Kidney (tissue), 14 donors: ENCODE results near the gene PPDPF. TPM values are rescaled to one million over a fixed set of nuclear protein-coding genes. Genes with fewer than 3 reads are reported as not detected.

Source experiments
- DNase-seq, 5 donors: peaks; one replicate each; pipeline ENCODE4 v3.0.0-alpha.2; 2013 to 2020
- FAIRE-seq: peaks from 2 replicates; lab custom pipeline; 2012; peaks lifted over from hg19 to GRCh38; lab: Jason Lieb, UNC
- H3K27ac ChIP-seq, 2 donors: one replicate each; pipeline ENCODE4 v1.7.0; 2013; ENCODE audit warnings: low read depth in 2 of 2, low read length in 2 of 2, inconsistent platforms in 1 of 2
- H3K27me3 ChIP-seq: one replicate; pipeline ENCODE4 v1.7.1; 2013; ENCODE audit warnings: low read length, inconsistent platforms; ENCODE audit not compliant: control insufficient read depth, insufficient read depth
- H3K36me3 ChIP-seq, 3 donors: one replicate each; pipeline versions ENCODE4 v1.7.0 to v1.7.1; 2013; ENCODE audit warnings: low read length in 3 of 3, control low read depth in 1 of 3, inconsistent platforms in 1 of 3; ENCODE audit not compliant: insufficient read depth in 3 of 3, control insufficient read depth in 2 of 3
- H3K4me1 ChIP-seq, 3 donors: one replicate each; pipeline versions ENCODE4 v1.7.0 to v1.7.1; 2013; ENCODE audit warnings: low read length in 3 of 3, inconsistent platforms in 1 of 3, low read depth in 1 of 3; ENCODE audit not compliant: control insufficient read depth in 2 of 3, insufficient read depth in 2 of 3
- H3K4me3 ChIP-seq, 3 donors: one replicate each; pipeline versions ENCODE4 v1.7.0 to v1.8.1; 2013; ENCODE audit warnings: low read length in 3 of 3, control low read depth in 1 of 3, inconsistent platforms in 1 of 3
- H3K9ac ChIP-seq, 3 donors: one replicate each; pipeline versions ENCODE4 v1.7.0 to v1.7.1; 2013; ENCODE audit warnings: low read length in 3 of 3, control low read depth in 1 of 3, inconsistent platforms in 1 of 3
- H3K9me3 ChIP-seq, 3 donors: one replicate each; pipeline versions ENCODE4 v1.7.0 to v1.7.1; 2013; ENCODE audit warnings: low read length in 3 of 3, control low read depth in 1 of 3, inconsistent platforms in 1 of 3; ENCODE audit not compliant: control insufficient read depth in 2 of 3, insufficient read depth in 1 of 3
- intact Hi-C: fragments of 100-400 bp; cut with DNase I; formaldehyde crosslinking; loops from one replicate; pipeline ENCODE4 v1.11.1; 2022
- polyA plus RNA-seq: library from polyadenylated mRNA; stranded (reverse); fragments of 350-450 nt; fragmentation: Illumina TruSeq; extraction: RNeasy Lipid Tissue Mini Kit (QIAGEN cat#74804); gene quantifications from one replicate; pipeline ENCODE4 v1.2.3, GENCODE V29; 2014; ENCODE audit warnings: low read depth, low replicate concordance; ENCODE audit not compliant: insufficient read depth
- total RNA-seq: library from RNA; stranded (reverse); fragmentation: NEBNext Ultra II Directional; extraction: Animal tissue kit (Norgen Biotek cat#: 25700); gene quantifications from one replicate; pipeline ENCODE4 v1.2.1, GENCODE V29; 2021
- TF ChIP-seq, protein P1 (sequence below): IDR thresholded peaks from 3 replicates; pipeline ENCODE4 v1.5.1; 2012; ENCODE audit warnings: mild to moderate bottlenecking, moderate library complexity, borderline replicate concordance; ENCODE audit not compliant: insufficient read depth; ENCODE audit errors: extremely low read depth
- donor health status: control.
- donor health status: control.
- donor health status: control.
- donor health status: control.
- donor health status: control.
- donor health status: DM: yes; HTN: yes; CAD: no.
- donor health status: Normal renal cell carcinoma (clear cell type).

PPDPF gene
- total and polyA plus RNA-seq, 2 donors from 2014 or later: 578 to 961 TPM

DNA sequence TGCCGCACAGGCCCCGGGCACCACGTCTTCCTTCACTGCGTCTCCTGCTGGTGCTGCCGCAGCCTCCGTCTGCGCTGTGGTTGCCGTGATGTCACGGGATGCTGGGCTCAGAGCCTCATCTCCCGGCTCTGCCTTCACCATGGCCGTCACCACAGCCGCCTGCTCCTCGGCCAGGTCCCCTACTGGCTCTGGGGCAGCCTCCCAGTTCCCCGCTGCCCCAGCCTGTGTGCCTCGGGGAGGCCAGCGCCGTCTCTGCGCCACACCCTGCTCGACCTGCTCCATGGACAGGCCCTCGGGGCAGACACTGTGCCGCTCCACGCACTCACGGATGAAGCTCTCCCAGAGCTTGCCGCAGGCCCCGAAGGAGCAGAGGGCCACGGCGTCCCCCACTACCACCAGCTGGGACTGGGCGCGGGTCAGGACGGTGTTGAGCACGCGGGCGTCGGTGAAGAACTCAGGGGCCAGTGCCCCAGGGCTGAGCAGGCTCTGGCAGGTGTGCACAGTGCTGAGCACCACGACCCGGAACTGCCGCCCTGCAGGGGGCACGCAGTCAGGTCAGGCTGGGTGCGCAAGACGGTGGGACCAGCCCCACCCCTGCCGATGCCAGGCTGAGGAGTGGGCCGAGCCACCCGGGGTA lies 45.3 kb downstream of the PPDPF start:
- no peak overlapping the region for H3K9ac ChIP-seq
- TF ChIP-seq, protein P1, sequence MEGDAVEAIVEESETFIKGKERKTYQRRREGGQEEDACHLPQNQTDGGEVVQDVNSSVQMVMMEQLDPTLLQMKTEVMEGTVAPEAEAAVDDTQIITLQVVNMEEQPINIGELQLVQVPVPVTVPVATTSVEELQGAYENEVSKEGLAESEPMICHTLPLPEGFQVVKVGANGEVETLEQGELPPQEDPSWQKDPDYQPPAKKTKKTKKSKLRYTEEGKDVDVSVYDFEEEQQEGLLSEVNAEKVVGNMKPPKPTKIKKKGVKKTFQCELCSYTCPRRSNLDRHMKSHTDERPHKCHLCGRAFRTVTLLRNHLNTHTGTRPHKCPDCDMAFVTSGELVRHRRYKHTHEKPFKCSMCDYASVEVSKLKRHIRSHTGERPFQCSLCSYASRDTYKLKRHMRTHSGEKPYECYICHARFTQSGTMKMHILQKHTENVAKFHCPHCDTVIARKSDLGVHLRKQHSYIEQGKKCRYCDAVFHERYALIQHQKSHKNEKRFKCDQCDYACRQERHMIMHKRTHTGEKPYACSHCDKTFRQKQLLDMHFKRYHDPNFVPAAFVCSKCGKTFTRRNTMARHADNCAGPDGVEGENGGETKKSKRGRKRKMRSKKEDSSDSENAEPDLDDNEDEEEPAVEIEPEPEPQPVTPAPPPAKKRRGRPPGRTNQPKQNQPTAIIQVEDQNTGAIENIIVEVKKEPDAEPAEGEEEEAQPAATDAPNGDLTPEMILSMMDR: no peak
- DNase-seq (no peak), FAIRE-seq (no peak)
- no peak overlapping the region for H3K27ac ChIP-seq
- intact Hi-C loops: no loop called here
- no peak overlapping the region for H3K4me3 ChIP-seq
- H3K9me3 ChIP-seq: no peaks in the 10 kb centered on the region
- no peaks in the 10 kb centered on the region for H3K4me1 ChIP-seq
- peaks cover 0 to 3% (median 0%) of the 10 kb centered on the region in 3 donors for H3K36me3 ChIP-seq
- H3K27me3 ChIP-seq: no peaks in the 10 kb centered on the region

DNA sequence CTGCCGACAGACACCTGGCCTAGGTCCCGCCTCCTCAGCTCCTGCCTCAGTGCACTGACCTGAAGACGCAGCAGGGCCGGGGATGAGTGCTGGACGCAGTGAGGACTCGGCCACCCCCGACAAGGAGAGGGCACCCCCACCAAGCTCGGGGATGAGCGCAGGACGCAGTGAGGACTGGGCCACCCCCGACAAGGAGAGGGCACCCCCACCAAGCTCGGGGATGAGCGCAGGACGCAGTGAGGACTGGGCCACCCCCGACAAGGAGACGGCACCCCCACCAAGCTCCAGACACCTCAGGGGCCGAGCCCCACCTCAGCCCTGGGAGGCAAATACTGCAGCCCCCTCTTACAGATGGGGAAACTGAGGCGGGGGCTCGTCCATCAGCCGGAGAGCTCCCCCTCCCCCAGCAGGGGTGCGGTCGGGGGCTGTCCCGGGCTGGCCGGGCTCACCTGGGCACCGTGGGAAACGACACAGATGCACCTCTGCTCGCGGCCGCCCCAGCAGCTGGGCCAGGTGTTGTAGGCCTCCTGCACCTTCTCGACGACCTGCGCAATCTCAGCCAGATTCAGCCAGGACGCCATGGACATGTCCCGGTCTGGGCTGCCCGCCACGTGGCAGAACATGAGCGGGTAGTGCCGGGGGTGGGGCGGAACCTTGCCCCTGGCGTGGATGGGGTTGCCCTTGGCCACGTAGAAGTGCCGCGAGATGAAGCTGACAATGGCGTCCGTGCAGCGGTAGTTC lies 46.0 kb downstream of the PPDPF start:
- Histone ChIP-seq H3K9ac (no peak overlapping the region), H3K9me3 (no peaks in the 10 kb centered on the region), H3K4me3 (no peak overlapping the region), H3K27me3 (no peaks in the 10 kb centered on the region), H3K27ac (no peak overlapping the region), H3K36me3 (no peaks in the 10 kb centered on the region), H3K4me1 (no peaks in the 10 kb centered on the region)
- no peak for DNase-seq
- TF ChIP-seq, protein P1: no peak
- intact Hi-C loops: no loop called here
- no peak for FAIRE-seq

DNA sequence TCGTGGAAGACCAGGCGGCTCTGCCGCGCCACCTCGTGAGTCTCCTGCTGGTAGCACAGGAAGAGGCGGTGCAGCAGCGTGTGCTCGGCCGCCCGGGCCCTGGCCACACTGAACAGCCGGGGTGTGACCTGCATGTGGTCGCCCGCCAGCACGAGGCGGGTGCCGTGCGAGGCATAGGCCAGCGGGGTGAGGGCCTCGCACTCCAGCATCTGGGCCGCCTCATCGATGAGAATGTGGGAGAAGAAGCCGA lies 46.5 kb downstream of the PPDPF start:
- Histone ChIP-seq H3K27ac (no peak overlapping the region), H3K4me3 (no peak overlapping the region), H3K36me3 (no peaks in the 10 kb centered on the region), H3K9ac (no peak overlapping the region), H3K9me3 (no peaks in the 10 kb centered on the region), H3K27me3 (no peaks in the 10 kb centered on the region), H3K4me1 (no peaks in the 10 kb centered on the region)
- intact Hi-C loops: no loop called here
- no peak for DNase-seq
- FAIRE-seq: no peak
- TF ChIP-seq, protein P1: no peak
